NT2/D1 (cell line): ENCODE results near the gene SLCO2B1.
A peak's percentile ranks its signal among the peaks of the same experiment; 100 is the strongest.

ENCODE experiments used
- DNase-seq: peaks from one replicate; pipeline ENCODE4 v3.0.0-alpha.2; 2011; ENCODE audit warnings: low read depth, low spot score
- H3K27me3 ChIP-seq: 2 replicates; pipeline ENCODE4 v1.6.0; 2011; ENCODE audit warnings: mild to moderate bottlenecking; ENCODE audit not compliant: insufficient read length, insufficient read depth
- H3K36me3 ChIP-seq: 2 replicates; pipeline ENCODE4 v1.6.1; 2011; ENCODE audit warnings: mild to moderate bottlenecking, low read length, mixed read lengths; ENCODE audit not compliant: insufficient read depth, insufficient read length
- H3K4me1 ChIP-seq: 2 replicates; pipeline ENCODE4 v1.5.1; 2011; ENCODE audit not compliant: insufficient read depth, insufficient read length
- H3K4me3 ChIP-seq: 2 replicates; pipeline ENCODE4 v1.5.1; 2011; ENCODE audit warnings: low read depth; ENCODE audit not compliant: insufficient read length
- H3K9ac ChIP-seq: 2 replicates; pipeline ENCODE4 v1.6.0; 2011; ENCODE audit warnings: low read depth; ENCODE audit not compliant: insufficient read length
- H3K9me3 ChIP-seq: 2 replicates; pipeline ENCODE4 v1.5.1; 2011; ENCODE audit warnings: mild to moderate bottlenecking, low read length; ENCODE audit not compliant: insufficient read depth
- SUZ12 ChIP-seq: IDR thresholded peaks from 2 replicates; pipeline ENCODE4 v1.6.1; 2011; ENCODE audit not compliant: insufficient read length, insufficient read depth; ENCODE audit errors: extremely low read depth
- YY1 ChIP-seq: IDR thresholded peaks from 2 replicates; pipeline ENCODE4 v1.6.1; 2011; ENCODE audit not compliant: insufficient read length, insufficient read depth
- ZNF274 ChIP-seq: IDR thresholded peaks from 2 replicates; pipeline ENCODE4 v1.6.1; 2011; ENCODE audit warnings: mild to moderate bottlenecking, low read depth, low read length

SLCO2B1 gene

DNA sequence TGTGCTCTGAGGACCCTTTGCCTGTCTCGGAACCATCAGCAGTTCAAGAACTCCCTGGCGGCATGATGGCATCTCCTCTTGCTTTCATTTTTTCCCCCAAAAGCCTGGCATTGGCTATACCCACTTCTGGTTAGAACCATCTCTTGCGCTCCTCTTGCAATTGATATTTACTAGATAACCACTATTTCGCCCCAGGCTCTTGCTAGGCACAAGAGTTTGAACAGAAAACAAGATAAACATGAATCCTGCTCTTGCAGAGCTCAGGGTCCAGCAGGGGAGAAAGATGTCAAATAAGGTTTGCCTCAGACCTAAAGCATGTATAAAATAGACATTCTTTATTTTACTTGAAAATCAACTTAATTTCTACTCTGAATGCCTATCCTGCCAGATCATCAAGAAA lies 33.1 kb downstream of the SLCO2B1 start:
- Histone ChIP-seq H3K4me1 (peaks cover 15% of the 10 kb centered on the region), H3K4me3 (no peak overlapping the region), H3K27me3 (no peaks in the 10 kb centered on the region), H3K36me3 (no peaks in the 10 kb centered on the region), H3K9ac (no peak overlapping the region), H3K9me3 (no peaks in the 10 kb centered on the region)
- DNase-seq: no peak
- TF ChIP-seq ZNF274 (no peak), SUZ12 (no peak), YY1 (no peak)

DNA sequence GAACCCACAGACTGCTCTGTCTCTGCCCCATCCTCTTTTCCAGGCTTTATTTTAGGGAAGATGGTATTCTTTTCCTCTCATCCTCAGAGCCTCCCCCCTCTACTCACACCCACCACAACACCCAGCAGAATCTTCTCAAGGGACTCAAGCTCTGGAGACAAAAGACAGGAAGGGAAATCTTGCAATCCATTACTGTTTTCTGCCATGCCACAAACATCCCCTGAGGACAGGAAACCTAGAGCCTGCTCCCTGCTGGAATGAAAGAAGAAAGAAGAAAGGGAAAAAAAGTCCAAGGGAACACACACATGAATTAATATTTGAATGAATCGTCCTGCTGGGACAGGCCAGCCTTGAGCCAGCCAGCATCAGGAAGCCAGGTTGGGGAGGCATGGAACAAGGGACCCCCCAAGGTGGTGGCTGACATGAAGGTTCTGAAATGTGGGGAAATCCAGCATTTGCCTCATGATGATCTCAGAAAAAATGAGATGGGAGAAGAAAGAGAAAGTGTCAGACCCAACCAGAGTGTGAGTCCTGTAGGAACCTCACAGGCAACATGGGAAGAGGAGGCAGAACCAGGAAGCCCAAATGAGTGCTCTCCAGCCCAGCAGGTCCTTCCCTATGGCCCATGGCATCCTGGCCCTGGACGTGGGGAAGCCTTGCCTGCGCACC lies 34.0 kb downstream of the SLCO2B1 start:
- DNase-seq: peak; percentile 60
- TF ChIP-seq YY1 (no peak), SUZ12 (no peak), ZNF274 (no peak)
- Histone ChIP-seq H3K27me3 (no peaks in the 10 kb centered on the region), H3K36me3 (no peaks in the 10 kb centered on the region), H3K9me3 (no peaks in the 10 kb centered on the region), H3K4me1 (peaks cover 15% of the 10 kb centered on the region), H3K4me3 (no peak overlapping the region), H3K9ac (peak overlapping the region; percentile 44)

DNA sequence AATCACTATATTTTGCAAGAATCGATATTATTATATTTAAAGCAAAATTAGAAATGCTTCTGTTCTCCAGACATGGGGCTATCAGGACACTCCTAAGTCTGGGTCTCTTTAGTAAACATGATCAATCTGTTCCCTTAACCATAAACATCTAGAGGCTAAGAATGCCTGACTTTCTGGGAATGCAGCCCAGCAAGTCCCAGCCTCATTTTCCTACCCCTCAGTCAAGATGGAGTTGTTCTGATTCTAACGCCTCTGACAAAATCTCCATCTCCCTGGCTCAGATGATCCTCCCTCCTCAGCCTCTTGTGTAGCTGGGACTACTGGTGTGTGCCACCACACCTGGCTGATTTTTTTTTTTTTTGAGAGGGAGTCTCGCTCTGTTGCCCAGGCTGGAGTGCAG lies 35.0 kb downstream of the SLCO2B1 start:
- H3K27me3 ChIP-seq: no peaks in the 10 kb centered on the region
- TF ChIP-seq YY1 (no peak), SUZ12 (no peak), ZNF274 (no peak)
- H3K4me3 ChIP-seq: no peak overlapping the region
- H3K9ac ChIP-seq: no peak overlapping the region
- H3K36me3 ChIP-seq: no peaks in the 10 kb centered on the region
- no peak for DNase-seq
- H3K9me3 ChIP-seq: no peaks in the 10 kb centered on the region
- peaks cover 17% of the 10 kb centered on the region for H3K4me1 ChIP-seq

DNA sequence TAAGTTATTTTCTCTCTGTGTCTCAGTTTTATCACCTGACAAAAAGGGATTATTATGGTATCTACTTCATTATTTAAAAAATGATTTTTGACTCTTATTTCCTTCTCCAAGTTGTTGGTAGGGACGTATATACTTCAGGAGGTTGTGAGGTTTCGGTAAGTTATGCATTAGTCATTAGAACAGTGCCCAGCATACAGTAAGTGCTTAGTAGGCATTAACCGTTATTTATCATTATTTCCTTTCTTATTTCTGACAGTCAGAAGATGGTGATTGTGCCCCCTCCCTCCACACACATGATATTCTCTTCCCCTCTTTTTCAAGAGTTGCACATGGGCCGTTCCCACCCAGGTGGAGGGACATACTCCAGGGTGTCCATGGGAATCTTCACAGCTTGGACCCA lies 36.1 kb downstream of the SLCO2B1 start:
- Histone ChIP-seq H3K36me3 (no peaks in the 10 kb centered on the region), H3K9ac (no peak overlapping the region), H3K4me1 (peaks cover 14% of the 10 kb centered on the region), H3K27me3 (no peaks in the 10 kb centered on the region), H3K4me3 (no peak overlapping the region), H3K9me3 (no peaks in the 10 kb centered on the region)
- TF ChIP-seq YY1: no peak
- no peak for DNase-seq

DNA sequence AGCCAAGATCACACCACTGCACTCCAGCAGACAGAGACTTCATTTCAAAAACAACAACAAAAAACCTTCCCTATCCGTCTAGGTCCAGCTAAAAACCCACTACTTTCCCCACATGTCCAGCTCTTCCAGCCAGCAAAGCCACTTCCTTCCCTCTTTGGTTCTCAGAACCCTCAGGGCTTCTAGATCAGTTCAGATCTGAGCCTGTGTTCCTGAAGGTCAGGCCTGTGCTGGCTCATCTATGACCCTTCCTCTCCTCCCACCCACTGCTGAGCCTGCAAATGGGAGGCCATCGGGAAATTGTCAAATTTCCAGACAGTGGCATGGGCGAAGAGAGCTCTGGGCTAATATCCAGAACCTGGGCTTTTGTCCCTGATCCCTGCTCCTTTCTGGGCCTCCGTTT lies 37.8 kb downstream of the SLCO2B1 start:
- TF ChIP-seq SUZ12 (no peak), ZNF274 (no peak), YY1 (no peak)
- Histone ChIP-seq H3K4me3 (no peak overlapping the region), H3K36me3 (no peaks in the 10 kb centered on the region), H3K9ac (no peak overlapping the region), H3K4me1 (peaks cover 16% of the 10 kb centered on the region), H3K9me3 (no peaks in the 10 kb centered on the region), H3K27me3 (no peaks in the 10 kb centered on the region)
- no peak for DNase-seq

DNA sequence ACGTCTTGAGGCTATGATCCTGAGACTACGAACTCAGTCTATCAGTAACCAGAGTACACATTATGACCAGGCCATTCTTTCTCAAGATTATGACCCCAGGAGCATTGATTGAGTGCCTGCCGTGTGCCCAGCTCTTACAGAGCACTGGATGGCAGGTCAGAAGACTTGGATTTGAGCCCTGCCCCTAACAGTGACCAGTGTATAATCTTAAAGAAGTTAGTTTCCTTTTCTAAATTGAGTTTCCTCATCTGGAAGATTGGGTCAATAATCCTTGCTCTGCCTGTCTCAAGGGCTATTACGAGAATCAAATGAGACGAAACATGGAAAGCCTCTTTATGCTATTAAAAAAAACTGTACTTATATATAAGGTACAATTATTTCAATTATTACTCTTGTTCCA lies 38.2 kb downstream of the SLCO2B1 start:
- Histone ChIP-seq H3K36me3 (no peaks in the 10 kb centered on the region), H3K4me3 (no peak overlapping the region), H3K27me3 (no peaks in the 10 kb centered on the region), H3K9ac (no peak overlapping the region), H3K4me1 (peaks cover 17% of the 10 kb centered on the region), H3K9me3 (no peaks in the 10 kb centered on the region)
- DNase-seq: no peak
- no peak for TF ChIP-seq ZNF274
- TF ChIP-seq SUZ12: no peak
- TF ChIP-seq YY1: no peak

DNA sequence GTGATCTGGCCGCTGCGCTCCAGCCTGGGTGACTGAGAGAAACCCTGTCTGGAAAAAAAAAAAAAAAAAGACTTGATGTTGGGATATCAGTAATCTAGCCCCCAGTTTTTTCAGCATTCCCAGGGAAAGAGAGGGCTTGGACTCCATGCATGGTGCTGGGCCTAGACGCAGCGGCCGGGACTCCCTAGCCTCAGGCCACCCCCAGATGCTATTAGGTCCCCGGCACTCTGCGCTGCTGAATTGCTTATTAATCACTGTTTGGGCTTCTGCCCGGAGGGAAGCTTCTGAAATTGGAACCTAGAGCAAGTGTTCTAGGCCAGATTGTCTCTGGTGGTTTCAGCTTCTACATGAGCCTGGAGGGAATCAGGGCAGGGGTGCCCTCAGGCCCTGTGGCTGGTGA lies 39.0 kb downstream of the SLCO2B1 start:
- TF ChIP-seq ZNF274 (no peak), YY1 (no peak), SUZ12 (no peak)
- DNase-seq: no peak
- Histone ChIP-seq H3K9me3 (no peaks in the 10 kb centered on the region), H3K27me3 (no peaks in the 10 kb centered on the region), H3K4me1 (peaks cover 16% of the 10 kb centered on the region), H3K36me3 (no peaks in the 10 kb centered on the region), H3K4me3 (no peak overlapping the region), H3K9ac (no peak overlapping the region)
